Testis (tissue), 3 donors: ENCODE results near the gene DNAH12. TPM values are rescaled to one million over a fixed set of nuclear protein-coding genes. Genes with fewer than 3 reads are reported as not detected.

Source experiments
- DNase-seq: peaks from one replicate; pipeline ENCODE4 v3.0.0-alpha.2; 2019
- H3K27ac ChIP-seq, 2 donors: fragments of 200-600 bp; sonication (generic); one replicate each; pipeline ENCODE4 v1.5.1; 2019
- H3K27me3 ChIP-seq: fragments of 200-600 bp; sonication (generic); one replicate; pipeline ENCODE4 v1.5.1; 2019
- H3K36me3 ChIP-seq: fragments of 200-600 bp; sonication (generic); one replicate; pipeline ENCODE4 v1.5.1; 2017; ENCODE audit warnings: low read depth; ENCODE audit errors: missing control alignments
- H3K4me1 ChIP-seq: fragments of 200-600 bp; sonication (generic); one replicate; pipeline ENCODE4 v1.5.1; 2019
- H3K4me3 ChIP-seq, 2 donors: fragments of 200-600 bp; sonication (generic); one replicate each; pipeline ENCODE4 v1.5.1; 2017 to 2019
- H3K9me3 ChIP-seq: fragments of 200-600 bp; sonication (generic); one replicate; pipeline ENCODE4 v1.5.1; 2017
- POLR2A ChIP-seq: fragments of 450-650 bp; IDR thresholded peaks from one replicate; pipeline ENCODE4 v1.6.1; 2017; ENCODE audit warnings: antibody characterized with exemption, mild to moderate bottlenecking, moderate library complexity
- WGBS, 2 donors: methylation state at CpG; one replicate each; pipeline ENCODE4 v1.1.5; 2018; 5-methylcytosine and 5-hydroxymethylcytosine counted together
- intact Hi-C: fragments of 100-400 bp; cut with DNase I; formaldehyde crosslinking; loops from one replicate; pipeline ENCODE4 v1.15.1; 2023; ENCODE audit warnings: low total_unique reads
- polyA plus RNA-seq: library from polyadenylated mRNA; stranded (reverse); fragments of 350-450 nt; fragmentation: Illumina TruSeq; extraction: RNeasy Lipid Tissue Mini Kit (QIAGEN cat#74804); gene quantifications from one replicate; pipeline ENCODE4 v1.2.3, GENCODE V29; 2014; ENCODE audit warnings: low read depth, low replicate concordance; ENCODE audit not compliant: insufficient read depth
- total RNA-seq, 2 donors: library from RNA; depleted of rRNA; stranded (reverse); fragments of >200 nt; gene quantifications; one replicate each; pipeline ENCODE4 v1.2.3, GENCODE V29; 2016
- TF ChIP-seq, protein P1 (sequence below), 3 experiments: fragments of 450-650 bp in 2 of 3; fragments of 200-600 bp in 1 of 3; sonication (generic) in 1 of 3; IDR thresholded peaks; one replicate each; pipeline ENCODE4 v1.5.1; 2016 to 2019; ENCODE audit warnings: antibody characterized with exemption in 3 of 3, mild to moderate bottlenecking in 2 of 3, moderate library complexity in 1 of 3

Gene DNAH12
- total and polyA plus RNA-seq, 3 donors from 2014 or later, result 11.3 to 19.6 (median 15.7) TPM

DNA sequence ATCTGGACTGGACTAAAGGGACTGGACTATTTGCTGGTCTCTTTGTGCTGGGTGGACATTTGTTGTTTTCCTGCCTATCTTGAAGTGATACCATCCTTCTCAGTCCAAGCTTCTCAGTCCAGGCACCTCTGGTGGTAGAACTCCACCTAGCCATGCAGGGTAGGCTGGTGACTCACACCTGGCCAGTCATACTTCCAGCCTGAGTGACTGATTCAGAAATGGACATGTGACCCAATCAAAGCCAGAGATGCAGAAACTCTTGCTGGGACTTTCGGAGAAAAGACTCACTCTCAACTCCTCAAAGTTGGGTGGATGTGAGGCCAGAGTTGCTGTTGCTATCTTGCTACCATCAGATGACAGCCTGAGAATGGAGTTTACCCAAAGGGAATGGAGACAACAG, 246.1 kb downstream of the DNAH12 start:
- DNase-seq, result no peak

DNA sequence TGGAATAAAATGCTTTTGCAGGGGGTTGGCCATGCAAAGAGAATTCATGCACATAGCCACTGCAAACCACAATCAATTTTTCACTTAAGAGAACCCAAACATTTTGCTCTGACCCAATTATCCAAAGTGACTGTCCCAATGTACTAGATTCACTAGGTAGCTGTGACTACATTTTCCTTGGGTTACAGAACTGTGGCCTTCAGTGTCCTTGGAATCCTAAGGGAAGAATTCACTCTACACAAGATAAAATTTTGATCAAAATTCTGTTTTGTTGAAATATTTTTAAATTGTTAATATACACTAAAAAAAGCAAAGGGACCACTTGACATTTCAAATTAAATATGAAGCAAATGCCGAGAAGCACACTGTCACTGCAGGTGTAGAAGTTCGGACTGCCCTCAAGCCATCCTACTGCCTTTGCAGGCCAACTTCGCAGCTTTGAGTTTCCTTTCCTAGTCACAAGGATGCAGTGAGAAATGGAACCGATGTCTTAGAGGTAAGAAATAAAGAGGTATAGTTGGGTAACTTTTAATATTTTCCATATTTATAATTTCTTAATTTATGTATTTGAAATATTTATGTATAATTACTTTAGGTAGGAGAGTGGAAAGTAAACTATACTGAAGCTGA, 251.1 kb downstream of the DNAH12 start:
- Histone ChIP-seq H3K27me3 (no peaks in the 10 kb centered on the region), H3K27ac (no peak overlapping the region), H3K36me3 (no peaks in the 10 kb centered on the region), H3K4me3 (no peak overlapping the region), H3K9me3 (no peaks in the 10 kb centered on the region), H3K4me1 (no peaks in the 10 kb centered on the region)
- TF ChIP-seq, protein P1, sequence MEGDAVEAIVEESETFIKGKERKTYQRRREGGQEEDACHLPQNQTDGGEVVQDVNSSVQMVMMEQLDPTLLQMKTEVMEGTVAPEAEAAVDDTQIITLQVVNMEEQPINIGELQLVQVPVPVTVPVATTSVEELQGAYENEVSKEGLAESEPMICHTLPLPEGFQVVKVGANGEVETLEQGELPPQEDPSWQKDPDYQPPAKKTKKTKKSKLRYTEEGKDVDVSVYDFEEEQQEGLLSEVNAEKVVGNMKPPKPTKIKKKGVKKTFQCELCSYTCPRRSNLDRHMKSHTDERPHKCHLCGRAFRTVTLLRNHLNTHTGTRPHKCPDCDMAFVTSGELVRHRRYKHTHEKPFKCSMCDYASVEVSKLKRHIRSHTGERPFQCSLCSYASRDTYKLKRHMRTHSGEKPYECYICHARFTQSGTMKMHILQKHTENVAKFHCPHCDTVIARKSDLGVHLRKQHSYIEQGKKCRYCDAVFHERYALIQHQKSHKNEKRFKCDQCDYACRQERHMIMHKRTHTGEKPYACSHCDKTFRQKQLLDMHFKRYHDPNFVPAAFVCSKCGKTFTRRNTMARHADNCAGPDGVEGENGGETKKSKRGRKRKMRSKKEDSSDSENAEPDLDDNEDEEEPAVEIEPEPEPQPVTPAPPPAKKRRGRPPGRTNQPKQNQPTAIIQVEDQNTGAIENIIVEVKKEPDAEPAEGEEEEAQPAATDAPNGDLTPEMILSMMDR (IDR thresholded peaks at IDR 0.05), result no peak
- TF ChIP-seq POLR2A, result no peak
- no peak for DNase-seq
- intact Hi-C loops, result no loop called here
- 85 to 94% methylated on average over 4 of the region's 4 CpGs for WGBS, 2 donors

More for the DNA sequence above, 246.1 kb downstream of the DNAH12 start:
- no peak overlapping the region for H3K4me3 ChIP-seq
- no peak for TF ChIP-seq POLR2A
- TF ChIP-seq, protein P1 (IDR thresholded peaks at IDR 0.05), result no peak
- WGBS, 2 donors, result 87 to 100% methylated on average over 1 of the region's 1 CpG
- no peaks in the 10 kb centered on the region for H3K27me3 ChIP-seq
- no peaks in the 10 kb centered on the region for H3K4me1 ChIP-seq
- intact Hi-C loops, result no loop called here
- H3K9me3 ChIP-seq, result no peaks in the 10 kb centered on the region
- no peak overlapping the region for H3K27ac ChIP-seq
- no peaks in the 10 kb centered on the region for H3K36me3 ChIP-seq

DNA sequence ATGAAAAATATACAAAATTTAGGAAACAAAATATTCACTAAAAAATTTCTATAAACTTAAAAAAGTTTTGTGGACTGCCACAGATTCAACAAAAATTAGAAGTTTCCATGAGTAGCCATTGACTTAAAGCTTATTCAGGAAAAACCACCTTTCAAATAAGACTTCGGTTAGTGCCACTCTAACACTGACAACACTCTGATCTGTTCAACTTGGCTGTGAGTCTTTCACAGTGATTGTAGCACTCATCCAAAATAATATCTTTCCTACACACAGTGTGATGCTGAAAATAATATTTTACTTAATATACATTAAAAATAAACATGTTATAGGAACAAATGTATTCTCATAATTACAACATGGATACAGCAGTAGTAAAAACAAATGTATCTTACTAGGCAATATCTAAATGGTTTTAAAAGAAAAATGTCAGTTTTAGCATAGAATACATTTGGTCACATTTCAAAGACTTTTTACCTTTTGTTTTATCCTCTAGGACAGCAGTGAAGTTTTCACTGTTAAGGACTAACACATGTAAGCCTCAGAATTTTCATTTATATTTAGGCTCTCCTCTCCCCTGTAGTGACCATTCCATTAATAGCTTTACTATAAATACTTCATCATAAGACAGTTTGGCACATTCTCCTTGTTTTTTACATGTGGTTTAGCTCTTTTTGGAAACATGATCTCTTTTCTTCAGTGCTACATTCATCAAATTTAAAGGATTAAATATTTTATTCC, 251.8 kb downstream of the DNAH12 start, which contains the start of gene ASB14:
Gene ASB14 (minus strand): TSS at position 527 of the 738 bp plus-strand sequence. CDS start 652 bp downstream, outside the sequence.
- Histone ChIP-seq H3K27me3 (no peaks in the 10 kb centered on the region), H3K36me3 (no peaks in the 10 kb centered on the region), H3K9me3 (no peaks in the 10 kb centered on the region), H3K4me1 (no peaks in the 10 kb centered on the region), H3K4me3 (no peak within 1 kb of the TSS), H3K27ac (no peak within 1 kb of the TSS)
- intact Hi-C loops, result no loop called here
- DNase-seq, result no peak
- no peak for TF ChIP-seq POLR2A
- TF ChIP-seq, protein P1 (IDR thresholded peaks at IDR 0.05), result no peak
- 96 to 97% methylated on average over 1 of the region's 1 CpG for WGBS, 2 donors

DNA sequence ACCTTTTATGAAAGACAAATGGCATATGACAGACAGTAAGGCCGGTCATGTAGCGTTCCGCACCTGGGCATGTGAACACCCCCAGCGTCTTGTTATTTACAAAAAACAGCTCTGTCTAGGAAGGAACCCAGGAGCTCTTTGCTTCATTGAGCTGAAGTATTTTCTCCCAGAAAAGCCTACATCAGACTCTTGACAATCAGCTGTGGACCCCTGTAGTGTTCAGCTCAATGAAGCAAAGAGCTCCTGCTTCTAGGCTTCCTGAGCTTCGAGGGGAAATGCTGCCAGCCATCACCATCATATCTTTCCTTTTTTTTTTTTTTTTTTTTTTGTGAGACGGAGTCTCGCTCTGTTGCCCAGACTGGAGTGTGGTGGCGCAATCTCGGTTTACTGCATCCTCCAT, 255.7 kb downstream of the DNAH12 start:
- intact Hi-C loops, result no loop called here
- no peak for DNase-seq
- Histone ChIP-seq H3K4me1 (no peaks in the 10 kb centered on the region), H3K27me3 (no peaks in the 10 kb centered on the region), H3K4me3 (no peak overlapping the region), H3K9me3 (no peaks in the 10 kb centered on the region), H3K36me3 (no peaks in the 10 kb centered on the region), H3K27ac (no peak overlapping the region)
- TF ChIP-seq, protein P1 (IDR thresholded peaks at IDR 0.05), result no peak
- 90 to 93% methylated on average over 9 of the region's 9 CpGs for whole genome bisulfite sequencing, 2 donors
